Sigmoid colon (tissue), 7 donors: ENCODE measurements around the gene FBXW11. TPM values are rescaled to one million over a fixed set of nuclear protein-coding genes. Genes with fewer than 3 reads are reported as not detected.

Source experiments
- DNase-seq: peaks from one replicate; pipeline ENCODE4 v3.0.0-alpha.2; 2019
- H3K27ac ChIP-seq, 4 donors: fragments of 200-600 bp; sonication (generic); one replicate each; pipeline ENCODE4 v1.5.1; 2016 to 2019; ENCODE audit warnings: mild to moderate bottlenecking in 1 of 4
- H3K27me3 ChIP-seq, 3 donors: fragments of 200-600 bp; sonication (generic); one replicate each; pipeline ENCODE4 v1.5.1; 2019; ENCODE audit warnings: mild to moderate bottlenecking in 1 of 3
- H3K36me3 ChIP-seq, 4 donors: fragments of 200-600 bp; sonication (generic); one replicate each; pipeline ENCODE4 v1.5.1; 2016 to 2019
- H3K4me1 ChIP-seq, 4 donors: fragments of 200-600 bp; sonication (generic); one replicate each; pipeline ENCODE4 v1.5.1; 2017 to 2019
- H3K4me3 ChIP-seq, 4 donors: fragments of 200-600 bp; sonication (generic); one replicate each; pipeline ENCODE4 v1.5.1; 2017 to 2019; ENCODE audit warnings: mild to moderate bottlenecking in 2 of 4, moderate library complexity in 1 of 4
- H3K9me3 ChIP-seq, 4 donors: fragments of 200-600 bp in 3 of 4; sonication (generic) in 3 of 4; one replicate each; pipeline versions ENCODE4 v1.5.1 to v1.6.1; 2013 to 2019
- CTCF ChIP-seq, 4 experiments: fragments of 450-650 bp in 3 of 4; fragments of 200-600 bp in 1 of 4; IDR thresholded peaks; one replicate each; pipeline ENCODE4 v1.5.1; 2016 to 2019; ENCODE audit warnings: antibody characterized with exemption in 4 of 4, mild to moderate bottlenecking in 3 of 4, moderate library complexity in 2 of 4
- EP300 ChIP-seq, 4 donors: sonication (generic); formaldehyde crosslinking; IDR thresholded peaks; one replicate each; pipeline ENCODE4 v1.6.1; 2017; ENCODE audit warnings: antibody characterized with exemption in 4 of 4
- POLR2A ChIP-seq, 2 donors: fragments of 450-650 bp; IDR thresholded peaks; one replicate each; pipeline ENCODE4 v1.6.1; 2016; ENCODE audit warnings: antibody characterized with exemption in 2 of 2, mild to moderate bottlenecking in 2 of 2, moderate library complexity in 2 of 2
- POLR2AphosphoS5 ChIP-seq, 4 donors: sonication (generic); formaldehyde crosslinking; IDR thresholded peaks; one replicate each; pipeline ENCODE4 v1.6.1; 2017; ENCODE audit warnings: antibody characterized with exemption in 4 of 4
- WGBS, 2 donors: extraction: QIAGEN DNeasy Blood & Tissue Kit; methylation state at CpG; one replicate each; pipeline ENCODE4 v1.1.7; 2013; 5-methylcytosine and 5-hydroxymethylcytosine counted together
- intact Hi-C: fragments of 100-400 bp; cut with DNase I; formaldehyde crosslinking; loops from one replicate; pipeline ENCODE4 v1.15.1; 2023
- polyA plus RNA-seq, 3 donors: library from polyadenylated mRNA; stranded (reverse); fragments of 200-250 nt; gene quantifications; one replicate each; pipeline ENCODE4 v1.2.3, GENCODE V29; 2013
- total RNA-seq, 4 donors: library from RNA; depleted of rRNA; stranded (reverse); fragments of >200 nt; gene quantifications; one replicate each; pipeline ENCODE4 v1.1.0, GENCODE V29; 2016
- donor health status: healthy with polysubstance abuse.
- donor health status: Bipolar disorder and iron deficiency.
- donor health status: healthy.

The FBXW11 gene
- total and polyA plus RNA-seq, 7 donors = 14.4 to 67.1 (median 42.9) TPM

- WGBS, 2 donors = 0% methylated on average over 34 of the region's 34 CpGs
- Histone ChIP-seq H3K27me3 (no peaks in the 10 kb centered on the region), H3K4me1 (peaks cover 0 to 48% (median 44%) of the 10 kb centered on the region in 4 donors), H3K27ac (peak overlapping the region; percentile 92 to 99 (median 98)), H3K9me3 (no peaks in the 10 kb centered on the region), H3K4me3 (peak overlapping the region; percentile 79 to 99 (median 96)), H3K36me3 (no peaks in the 10 kb centered on the region)
- TF ChIP-seq POLR2A (IDR thresholded peaks at IDR 0.05) = no peak
- TF ChIP-seq POLR2AphosphoS5 (IDR thresholded peaks at IDR 0.05) = no peak
- TF ChIP-seq EP300 (IDR thresholded peaks at IDR 0.05) = no peak
- no peak for TF ChIP-seq CTCF (IDR thresholded peaks at IDR 0.05)
- DNase-seq = peak; percentile 64
- intact Hi-C loops = loop anchor here (2.0 to 10.0 kb wide), 3 partner anchors 183 to 591 kb away; partner anchors contain the start of genes FGF18, STK10 and UBTD2
These were observed 624 bp downstream of the FBXW11 start for GRCh38 chr5:172005708-172006320.

GRCh38 chr5:172004824-172005237 lies 1.6 kb downstream of the FBXW11 start:
- no peaks in the 10 kb centered on the region for H3K27me3 ChIP-seq
- H3K9me3 ChIP-seq = no peaks in the 10 kb centered on the region
- TF ChIP-seq CTCF (IDR thresholded peaks at IDR 0.05) (no peak), POLR2A (IDR thresholded peaks at IDR 0.05) (no peak), EP300 (IDR thresholded peaks at IDR 0.05) (no peak), POLR2AphosphoS5 (IDR thresholded peaks at IDR 0.05) (no peak)
- H3K27ac ChIP-seq = peak overlapping the region; percentile 92 to 99 (median 98)
- H3K4me3 ChIP-seq = peak overlapping the region; percentile 79 to 99 (median 96)
- H3K4me1 ChIP-seq = peaks cover 0 to 58% (median 48%) of the 10 kb centered on the region in 4 donors
- intact Hi-C loops = loop anchor here (5.0 to 10.0 kb wide), 3 partner anchors 93 to 590 kb away; partner anchors contain the start of genes FGF18 and UBTD2
- H3K36me3 ChIP-seq = no peaks in the 10 kb centered on the region
- WGBS, 2 donors = 32 to 33% methylated on average over 3 of the region's 3 CpGs
- no peak for DNase-seq

DNA sequence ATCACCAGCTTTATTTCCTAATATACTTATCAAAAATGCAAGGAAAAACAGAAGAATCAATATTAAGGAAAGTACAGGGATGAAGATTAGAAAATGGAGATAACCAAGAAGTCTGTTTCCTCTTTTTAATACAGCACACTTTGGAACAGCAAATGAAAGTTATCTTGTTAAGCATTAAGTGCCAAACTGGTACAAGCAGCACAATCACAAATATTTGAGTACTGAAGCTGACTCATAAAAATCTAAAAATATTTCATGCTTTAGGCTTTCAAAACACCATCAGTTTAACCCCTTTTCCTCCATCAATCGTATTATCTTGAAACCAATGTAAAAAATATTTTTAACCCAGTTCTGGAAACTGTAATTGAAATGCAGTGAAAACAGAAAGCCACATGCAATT lies 2.7 kb downstream of the FBXW11 start:
- no peak for DNase-seq
- Histone ChIP-seq H3K9me3 (no peaks in the 10 kb centered on the region), H3K4me3 (no peak overlapping the region), H3K27ac (peak overlapping the region in 2 of 4 donors; percentile 21 to 98), H3K4me1 (peaks cover 0 to 66% (median 57%) of the 10 kb centered on the region in 4 donors), H3K36me3 (no peaks in the 10 kb centered on the region), H3K27me3 (no peaks in the 10 kb centered on the region)
- 43 to 61% methylated on average over 1 of the region's 1 CpG for WGBS, 2 donors
- intact Hi-C loops = loop anchor here (5.0 to 10.0 kb wide), 2 partner anchors 91 to 589 kb away; partner anchors contain the start of gene FGF18
- no peak for TF ChIP-seq CTCF (IDR thresholded peaks at IDR 0.05)
- TF ChIP-seq POLR2A (IDR thresholded peaks at IDR 0.05) = no peak
- no peak for TF ChIP-seq EP300 (IDR thresholded peaks at IDR 0.05)
- TF ChIP-seq POLR2AphosphoS5 (IDR thresholded peaks at IDR 0.05) = no peak

GRCh38 chr5:172002840-172003512 lies 3.5 kb downstream of the FBXW11 start:
- no peak for TF ChIP-seq CTCF (IDR thresholded peaks at IDR 0.05)
- TF ChIP-seq POLR2A (IDR thresholded peaks at IDR 0.05) = no peak
- no peak for TF ChIP-seq POLR2AphosphoS5 (IDR thresholded peaks at IDR 0.05)
- intact Hi-C loops = loop anchor here (5.0 to 10.0 kb wide), 2 partner anchors 91 to 588 kb away; partner anchors contain the start of gene FGF18
- H3K36me3 ChIP-seq = no peaks in the 10 kb centered on the region
- H3K9me3 ChIP-seq = no peaks in the 10 kb centered on the region
- H3K4me1 ChIP-seq = peaks cover 0 to 67% (median 57%) of the 10 kb centered on the region in 4 donors
- WGBS, 2 donors = 83% methylated on average over 6 of the region's 6 CpGs
- no peak for DNase-seq
- H3K27ac ChIP-seq = peak overlapping the region in 2 of 4 donors; percentile 21 to 98
- H3K4me3 ChIP-seq = no peak overlapping the region
- no peaks in the 10 kb centered on the region for H3K27me3 ChIP-seq
